Stimulated activated CD8-positive, alpha-beta memory T cell treated with anti-CD3 and anti-CD28 coated beads, Interleukin-4, amount 100 ng/mL, for 1 hour (primary cell): ENCODE results near the gene DTX2.
"Not testable (repeated sequence)": the region's sequence is repeated elsewhere in the genome, so short reads cannot be mapped to it uniquely, and the experiment has no call there.

ENCODE experiments used
- DNase-seq, 2 donors: peaks; one replicate each; pipeline ENCODE4 v3.0.0-alpha.2; 2020; ENCODE audit warnings: low read depth in 2 of 2, low spot score in 1 of 2

DTX2 gene

GRCh38 chr7:76511200-76511910 is 49.8 kb downstream of the DTX2 start:
- DNase-seq = not testable (repeated sequence)

GRCh38 chr7:76511911-76512885 is 50.7 kb downstream of the DTX2 start:
- not testable (repeated sequence) for DNase-seq

- no peak for DNase-seq
These were observed 51.7 kb downstream of the DTX2 start for GRCh38 chr7:76512941-76513816.

GRCh38 chr7:76513817-76514799 is 52.6 kb downstream of the DTX2 start:
- DNase-seq = no peak

- no peak for DNase-seq
These were observed 53.6 kb downstream of the DTX2 start for GRCh38 chr7:76514926-76515771.

- no peak for DNase-seq
These were observed 54.5 kb downstream of the DTX2 start for GRCh38 chr7:76515999-76516443.

- DNase-seq = not testable (repeated sequence)
These were observed 55.4 kb downstream of the DTX2 start for GRCh38 chr7:76516932-76517331.

GRCh38 chr7:76526183-76526582 is 64.7 kb downstream of the DTX2 start:
- not testable (repeated sequence) for DNase-seq

GRCh38 chr7:76531643-76532042 is 70.1 kb downstream of the DTX2 start:
- DNase-seq = not testable (repeated sequence)

GRCh38 chr7:76543197-76543596 is 81.7 kb downstream of the DTX2 start, which contains the start of gene SPDYE16:
SPDYE16 (minus strand) TSS chr7:76543297; CDS start chr7:76541459, 1,838 bp downstream.
- not testable (repeated sequence) for DNase-seq

GRCh38 chr7:76549025-76549854 is 87.7 kb downstream of the DTX2 start:
- DNase-seq = peak; percentile 50 to 66

- DNase-seq = not testable (repeated sequence)
These were observed 88.3 kb downstream of the DTX2 start for GRCh38 chr7:76549855-76550248.

- DNase-seq = not testable (repeated sequence)
These were observed 90.5 kb downstream of the DTX2 start for GRCh38 chr7:76551992-76552391.
